ENCODE data around the gene CYBRD1.

The CYBRD1 gene

DNA sequence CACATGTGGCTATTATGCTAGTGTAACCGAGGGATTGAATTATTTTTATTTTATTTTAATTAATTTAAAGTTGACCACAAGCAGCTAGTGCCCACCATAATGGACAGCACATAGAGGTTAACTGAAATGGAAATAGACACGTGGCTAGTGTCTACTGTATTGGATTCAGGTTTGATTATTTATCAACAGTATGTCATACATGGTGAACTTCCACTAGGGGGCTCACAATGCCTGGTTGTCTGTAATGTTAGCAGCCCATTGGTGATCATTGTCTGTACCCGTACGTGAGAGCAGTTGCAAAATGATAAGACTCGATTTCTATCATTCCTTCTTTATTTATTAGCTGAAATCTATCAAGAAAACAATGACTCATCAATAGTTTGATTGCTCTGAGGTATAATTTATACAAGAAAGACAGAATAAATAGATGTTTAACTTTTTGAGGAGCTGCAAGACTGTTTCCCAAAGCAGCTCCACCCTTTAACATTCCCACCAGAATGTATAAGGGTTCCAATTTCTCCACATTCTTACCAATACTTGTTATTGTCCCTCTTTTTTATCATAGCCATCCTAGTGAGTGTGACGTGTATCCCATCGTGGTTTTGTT lies 76.5 kb downstream of the CYBRD1 start:
- DNase-seq = peak in 31 of 56 donors; percentile 0 to 53 (median 10)

GRCh38 chr2:171600126-171600525 lies 77.9 kb downstream of the CYBRD1 start:
- DNase-seq = no peak

DNA sequence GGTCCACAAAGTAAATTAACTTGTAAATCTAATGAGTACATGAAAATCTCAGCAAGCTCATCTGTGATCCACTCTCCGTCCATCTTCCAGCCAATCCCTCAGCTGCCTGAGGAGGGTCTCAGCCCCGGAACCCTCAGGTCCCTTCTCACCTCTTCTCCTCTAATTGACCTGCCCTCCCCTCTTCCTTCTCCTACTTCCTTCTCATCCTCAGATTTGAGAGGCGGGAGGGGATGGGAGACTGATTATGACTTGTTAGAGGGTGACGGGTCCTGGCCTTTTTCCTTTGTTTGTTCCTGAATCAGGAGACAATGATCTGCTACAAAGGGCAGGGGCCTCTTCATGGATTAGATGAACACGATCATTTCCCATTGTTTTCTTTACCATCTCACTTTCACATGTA lies 80.1 kb downstream of the CYBRD1 start:
- DNase-seq = no peak

Data from nucleus accumbens (tissue), 56 donors.